ENCODE data around the gene SLMAP.
"Not testable (repeated sequence)": the region's sequence is repeated elsewhere in the genome, so short reads cannot be mapped to it uniquely, and the experiment has no call there.

Gene SLMAP

DNA sequence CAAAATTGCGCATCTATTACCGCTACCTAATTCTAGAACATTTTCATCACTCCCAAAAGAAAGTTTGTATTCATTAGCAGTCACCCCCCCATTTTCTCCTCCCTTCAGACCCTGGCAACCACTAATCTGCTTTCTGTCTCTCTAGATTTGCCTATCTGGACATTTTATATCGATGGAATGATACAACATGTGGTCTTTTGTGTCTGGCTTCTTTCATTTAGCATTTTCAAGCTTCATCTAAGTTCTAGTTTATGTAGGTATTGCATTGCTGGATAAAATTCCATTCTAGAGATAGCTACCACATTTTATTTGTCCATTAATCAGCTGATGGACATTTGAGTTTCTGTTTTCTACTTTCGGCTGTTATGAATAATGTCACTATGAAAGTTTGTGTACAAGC is 38.4 kb downstream of the SLMAP start:
- no peak for DNase-seq

DNA sequence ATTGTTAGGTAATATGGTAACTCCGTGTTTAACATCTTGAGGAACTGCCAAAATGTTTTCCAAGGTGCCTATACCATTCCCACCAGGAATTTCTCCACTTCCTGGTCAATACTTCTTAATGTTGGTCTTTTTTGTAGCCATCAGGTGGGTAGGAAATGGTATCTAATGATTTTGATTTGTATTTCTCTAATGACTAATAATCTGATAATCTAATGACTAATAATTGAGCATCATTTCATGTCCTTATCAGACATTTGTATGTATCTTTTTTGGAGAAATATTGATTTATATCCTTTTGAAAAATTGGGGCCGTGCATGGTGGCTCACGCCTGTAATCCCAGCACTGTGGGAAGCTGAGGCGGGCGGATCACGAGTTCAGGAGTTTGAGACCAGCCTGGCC is 38.8 kb downstream of the SLMAP start:
- DNase-seq, result no peak

DNA sequence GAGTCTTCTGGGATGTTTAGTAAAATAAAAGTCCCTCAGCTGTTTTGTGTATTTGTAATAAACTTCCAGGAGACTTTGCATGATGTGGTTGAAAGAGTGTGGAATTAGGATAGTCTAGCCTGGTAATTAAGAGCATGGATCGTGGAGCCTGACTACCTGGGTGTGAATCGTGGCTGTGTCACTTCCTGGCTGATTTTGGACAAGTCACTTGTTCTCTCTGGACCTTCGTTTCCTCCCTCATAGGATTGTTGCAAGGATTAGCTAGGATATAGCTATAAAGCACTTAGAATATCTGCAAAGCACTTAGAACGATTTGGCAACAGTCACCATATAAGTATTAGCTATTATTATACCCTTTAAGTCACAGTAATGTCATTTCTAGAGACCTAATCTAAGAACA is 40.2 kb downstream of the SLMAP start:
- DNase-seq, result no peak

DNA sequence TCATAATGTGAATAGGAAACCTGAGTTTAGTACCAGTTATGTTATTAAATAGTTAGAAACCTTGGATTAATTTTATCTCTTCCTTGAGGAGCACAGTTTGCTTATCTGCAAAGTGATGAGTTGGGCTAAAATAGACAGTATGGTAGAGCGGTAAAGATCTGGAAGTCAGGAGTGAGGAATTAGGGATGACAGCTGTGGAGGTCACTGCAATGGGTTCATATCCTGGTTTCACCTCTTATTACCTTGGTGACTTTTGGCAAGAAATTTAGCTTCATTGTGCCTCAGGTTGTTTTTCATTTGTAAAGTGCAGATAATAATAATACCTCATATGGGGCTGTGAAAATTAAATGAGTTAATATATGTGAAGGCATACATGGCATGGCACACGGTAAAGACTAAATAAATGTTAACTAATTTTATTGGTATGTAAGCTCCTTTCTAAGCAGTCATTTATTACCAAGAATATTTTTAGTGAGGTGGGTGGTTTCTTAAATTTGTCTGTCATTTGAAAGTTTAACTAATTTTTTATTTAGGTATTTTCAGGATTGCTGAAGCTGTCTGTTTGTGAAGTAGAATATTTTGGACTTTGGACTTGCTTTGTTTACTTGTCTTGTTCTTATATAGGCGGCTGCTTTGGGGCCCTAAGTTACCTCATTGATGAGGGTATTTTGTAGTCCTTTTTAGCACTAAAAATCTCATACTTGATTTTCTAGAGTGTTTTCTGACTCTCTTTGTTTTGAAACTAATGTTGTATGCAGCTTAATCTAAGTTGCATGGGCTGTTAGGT is 41.8 kb downstream of the SLMAP start:
- DNase-seq, result no peak

DNA sequence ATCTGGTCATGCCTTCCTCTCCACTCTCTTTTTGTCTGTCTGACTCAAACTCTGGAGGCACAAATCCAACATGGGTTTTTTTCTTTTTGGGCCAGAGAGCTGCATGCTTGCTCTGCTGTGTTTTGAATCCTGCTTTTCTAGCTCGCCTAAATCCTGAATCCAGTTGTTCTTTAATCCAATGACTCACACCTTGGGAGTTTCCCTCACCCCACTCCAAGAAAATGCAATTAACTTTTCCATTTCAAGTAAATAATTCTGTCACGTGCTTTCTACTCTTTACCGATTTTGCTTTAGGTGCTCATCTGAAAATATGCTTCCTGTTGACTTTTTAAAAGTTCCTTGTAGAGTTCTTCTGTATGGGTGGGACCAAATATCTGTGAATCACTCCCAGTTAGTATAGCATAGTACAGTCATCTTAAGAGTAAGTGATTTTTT is 47.6 kb downstream of the SLMAP start:
- DNase-seq, result no peak

DNA sequence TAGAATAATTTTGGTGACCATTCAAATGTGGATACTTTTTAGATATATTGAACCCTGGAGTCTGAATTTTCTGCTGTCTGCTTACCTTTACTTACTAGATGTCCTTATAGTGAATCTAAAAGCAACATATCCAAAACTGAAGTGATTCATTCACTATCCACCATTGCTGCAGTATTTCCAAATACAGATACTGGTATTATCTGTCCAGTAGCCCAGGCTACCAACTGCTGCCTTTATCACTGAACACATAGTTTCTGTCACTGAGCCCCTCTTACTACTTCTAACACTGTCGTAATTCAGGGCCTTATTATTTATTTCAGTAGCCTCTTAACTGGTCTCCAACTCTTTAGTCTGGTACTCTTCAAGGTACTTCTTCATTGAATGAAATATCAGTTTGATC is 49.2 kb downstream of the SLMAP start:
- DNase-seq, result peak; percentile 44

DNA sequence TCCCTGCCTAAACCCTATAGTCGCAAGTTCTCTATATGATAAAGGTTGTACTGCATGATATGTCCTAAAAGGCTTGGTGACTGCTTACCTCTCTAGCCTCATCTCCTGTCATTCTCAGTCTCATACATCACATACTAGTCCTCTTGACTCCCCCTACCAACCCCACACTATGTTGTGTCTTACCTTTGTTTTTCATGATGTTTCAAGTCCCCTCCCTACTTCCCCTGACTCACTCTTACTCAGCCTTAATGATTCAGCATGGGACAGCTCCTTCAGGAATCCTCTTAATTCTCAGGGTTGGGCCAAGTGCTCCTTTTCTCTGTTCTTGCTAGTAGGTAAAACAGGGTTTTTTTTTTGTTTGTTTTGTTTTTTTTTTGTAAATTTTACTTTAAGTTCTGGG is 49.6 kb downstream of the SLMAP start:
- DNase-seq, result peak; percentile 43

DNA sequence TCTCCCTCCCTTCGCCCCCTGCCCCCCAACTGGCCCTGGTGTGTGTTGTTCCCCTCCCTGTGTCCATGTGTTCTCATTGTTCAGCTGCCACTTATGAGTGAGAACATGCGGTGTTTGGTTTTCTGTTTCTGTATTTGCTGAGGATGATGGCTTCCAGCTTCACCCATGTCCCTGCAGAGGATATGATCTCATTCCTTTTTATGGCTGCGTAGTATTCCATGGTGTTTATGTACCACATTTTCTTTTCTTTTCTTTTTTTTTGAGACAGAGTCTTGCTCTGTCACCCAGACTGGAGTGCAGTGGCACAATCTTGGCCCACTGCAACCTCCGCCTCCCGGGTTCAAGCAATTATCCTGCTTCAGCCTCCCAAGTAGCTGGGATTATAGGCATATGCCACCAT is 50.1 kb downstream of the SLMAP start:
- DNase-seq, result not testable (repeated sequence)

DNA sequence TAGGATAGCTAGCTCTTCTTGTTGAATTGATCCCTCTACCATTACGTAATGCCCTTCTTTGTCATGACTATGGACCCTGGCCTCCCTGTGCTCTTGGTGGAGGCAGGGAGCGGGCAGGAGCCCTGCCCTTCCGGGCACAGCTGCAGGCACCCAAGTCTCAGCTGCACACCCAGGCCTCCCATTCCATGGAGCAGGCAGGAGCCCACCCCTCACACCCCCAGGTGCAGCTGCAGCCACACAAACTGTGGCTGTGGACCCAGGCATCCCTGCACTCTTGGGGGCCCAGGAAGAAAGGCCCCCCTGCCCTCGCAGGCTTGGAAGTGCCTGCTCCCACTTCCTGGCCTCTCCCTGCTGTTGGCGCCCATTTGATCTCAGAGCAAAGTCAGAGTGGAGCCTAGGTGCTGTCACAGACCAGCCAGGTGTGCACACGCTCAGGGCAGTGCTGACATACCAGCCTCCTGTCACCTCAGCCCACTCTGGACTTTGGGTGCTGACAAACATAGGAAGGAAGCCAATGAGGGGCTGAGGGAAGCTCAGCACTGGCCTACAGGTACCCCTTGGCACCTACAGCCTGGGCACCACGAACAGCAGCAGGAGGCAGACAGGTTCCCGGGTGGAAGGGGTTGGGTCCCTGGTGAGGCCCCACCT is 53.0 kb downstream of the SLMAP start:
- no peak for DNase-seq

DNA sequence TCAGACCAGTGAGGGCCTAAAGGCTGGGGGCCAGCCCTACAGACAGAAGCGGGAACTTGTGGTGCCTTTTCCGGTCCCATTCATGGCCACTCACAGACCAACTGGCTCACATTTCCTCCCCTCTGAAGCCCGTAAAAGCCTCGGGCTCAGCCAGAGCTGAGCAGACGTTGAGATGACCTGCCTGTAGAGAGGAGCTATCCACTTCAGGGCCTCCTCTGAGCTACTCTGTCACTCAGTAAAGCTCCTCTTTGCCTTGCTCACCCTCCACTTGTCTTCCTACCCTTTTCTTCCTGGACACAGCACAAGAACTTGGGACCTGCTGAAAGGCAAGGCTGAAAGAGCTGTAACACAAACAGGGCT is 53.5 kb downstream of the SLMAP start:
- no peak for DNase-seq

DNA sequence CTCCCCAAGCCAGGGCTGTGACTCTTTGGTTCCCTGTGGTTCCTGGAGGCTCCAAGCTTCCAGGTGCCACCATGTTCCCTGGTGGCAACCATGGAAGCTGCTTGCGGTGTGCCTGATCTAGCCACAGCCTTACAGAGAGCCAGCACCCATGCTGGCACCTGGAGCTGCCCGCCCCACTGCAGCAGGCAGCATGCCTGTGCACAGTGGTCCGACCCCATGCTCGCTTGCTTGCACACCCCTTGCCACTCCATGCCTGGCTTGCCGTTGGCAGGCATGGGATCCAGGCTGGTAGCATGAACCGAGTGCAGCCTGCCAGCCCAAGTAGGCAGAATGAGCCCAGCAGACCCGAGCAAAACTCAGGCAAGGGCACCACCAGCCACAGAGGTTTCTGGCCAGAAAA is 53.9 kb downstream of the SLMAP start:
- DNase-seq, result no peak

DNA sequence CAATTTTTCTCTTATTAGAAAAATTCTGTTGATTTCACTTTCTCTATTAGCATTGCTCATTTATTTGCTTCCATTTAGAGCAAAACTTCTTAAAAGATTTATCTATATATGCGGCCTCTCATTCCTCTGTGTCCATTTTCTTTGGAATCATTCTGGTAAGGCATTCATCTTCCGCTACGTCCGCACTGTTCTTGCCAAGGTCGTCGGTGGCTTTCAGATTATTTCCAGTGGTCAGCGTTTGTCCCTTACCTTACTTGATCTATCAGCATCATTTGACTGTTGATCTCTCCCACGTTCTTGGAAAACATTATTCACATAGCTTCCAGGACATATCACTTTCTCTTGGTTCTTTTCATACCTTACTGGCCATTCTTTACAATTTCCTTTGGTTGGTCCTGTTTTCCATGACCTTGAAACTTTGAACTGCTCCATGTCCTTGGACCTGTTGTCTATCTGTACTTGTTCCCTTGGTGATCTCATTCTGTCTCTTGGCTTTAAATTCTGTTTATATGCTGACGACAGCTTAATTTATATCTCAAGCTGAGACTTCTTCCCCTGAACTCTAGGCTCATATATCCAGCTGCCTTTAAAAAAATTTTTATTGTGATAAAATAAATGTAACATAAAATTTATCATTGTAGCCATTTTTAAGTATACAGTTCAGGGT is 54.5 kb downstream of the SLMAP start:
- DNase-seq, result no peak

DNA sequence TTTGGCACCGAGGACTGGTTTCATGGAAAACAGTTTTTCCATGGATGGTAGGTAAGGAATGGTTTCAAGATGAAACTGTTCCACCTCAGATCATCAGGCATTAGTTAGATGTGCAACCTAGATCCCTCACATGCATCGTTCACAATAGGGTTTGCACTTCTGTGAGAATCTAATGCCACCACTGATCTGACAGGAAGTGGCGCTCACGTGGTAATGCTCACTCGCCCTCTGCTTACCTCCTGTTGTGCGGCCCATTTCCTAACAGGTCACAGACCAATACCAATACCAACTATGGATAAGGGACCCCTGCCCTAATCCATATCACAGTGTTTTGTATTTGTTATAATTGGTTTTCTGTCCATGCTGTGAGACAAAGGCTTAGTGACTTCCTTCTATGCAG is 58.9 kb downstream of the SLMAP start:
- DNase-seq, result no peak

DNA sequence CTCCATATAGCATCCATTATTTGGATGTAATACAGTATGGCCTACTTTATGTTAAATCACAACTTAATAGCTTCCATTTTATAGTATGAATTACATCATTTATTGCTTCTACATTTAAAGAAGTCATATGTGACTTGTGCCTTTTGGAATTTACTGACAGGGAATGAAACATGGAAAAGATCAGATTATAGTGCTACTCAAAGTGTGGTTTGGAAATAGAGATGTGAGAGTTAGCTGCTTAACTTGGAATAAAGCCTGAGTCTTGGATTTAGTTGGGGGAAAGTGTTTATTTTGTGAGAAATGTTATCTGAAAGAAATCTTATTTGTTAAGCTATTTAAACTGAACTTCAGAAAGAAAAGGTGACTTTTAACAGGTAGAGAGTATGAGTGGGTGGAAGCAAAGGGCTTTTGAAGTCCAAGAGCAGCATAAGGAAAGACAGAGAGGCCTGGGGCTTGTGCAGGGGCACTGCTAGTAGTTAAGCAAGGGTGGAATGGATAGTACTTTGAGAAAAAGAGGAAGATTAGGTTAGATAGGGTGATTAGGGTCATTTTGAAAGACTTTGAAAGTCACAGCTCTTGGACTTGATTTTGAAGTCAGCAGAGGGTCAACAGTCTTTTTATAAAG is 60.5 kb downstream of the SLMAP start:
- no peak for DNase-seq

DNA sequence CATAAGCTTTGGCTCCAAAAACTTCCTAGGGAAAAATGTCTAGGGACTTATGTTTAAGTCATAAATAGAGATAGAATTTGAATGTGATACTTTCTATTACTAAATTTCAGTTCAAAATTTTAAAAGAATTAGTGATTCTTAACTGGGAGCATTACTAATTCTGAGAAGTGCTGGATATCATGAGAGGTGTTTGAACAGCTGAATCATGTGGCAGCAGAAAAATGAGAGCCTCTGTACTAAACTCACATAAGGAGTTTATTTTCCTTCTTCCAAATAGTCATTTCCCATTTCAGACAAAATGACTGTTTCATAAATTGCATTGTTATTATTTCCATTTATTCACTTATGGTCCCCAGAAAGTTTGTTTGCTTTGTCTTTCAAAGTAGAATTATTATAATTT is 62.7 kb downstream of the SLMAP start:
- no peak for DNase-seq

DNA sequence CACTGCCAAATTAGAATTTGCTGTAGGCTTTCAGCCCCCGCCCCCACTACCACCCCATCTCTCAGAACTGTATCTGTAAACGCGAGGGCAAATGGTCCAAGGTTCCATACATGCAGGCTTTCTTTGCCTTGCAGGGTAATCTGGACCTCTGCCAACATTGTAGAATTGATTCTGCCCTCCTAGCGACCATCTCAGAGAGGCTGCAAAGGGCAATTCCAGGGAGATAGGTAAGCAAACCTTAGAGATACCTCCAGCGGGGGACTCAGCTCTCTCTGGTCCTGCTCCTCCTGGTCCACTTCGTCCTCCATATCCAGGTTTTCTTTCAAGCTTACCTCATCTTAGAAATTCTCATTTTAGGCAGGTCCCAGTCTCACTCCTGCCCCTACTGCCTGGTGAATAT is 64.4 kb downstream of the SLMAP start:
- no peak for DNase-seq

DNA sequence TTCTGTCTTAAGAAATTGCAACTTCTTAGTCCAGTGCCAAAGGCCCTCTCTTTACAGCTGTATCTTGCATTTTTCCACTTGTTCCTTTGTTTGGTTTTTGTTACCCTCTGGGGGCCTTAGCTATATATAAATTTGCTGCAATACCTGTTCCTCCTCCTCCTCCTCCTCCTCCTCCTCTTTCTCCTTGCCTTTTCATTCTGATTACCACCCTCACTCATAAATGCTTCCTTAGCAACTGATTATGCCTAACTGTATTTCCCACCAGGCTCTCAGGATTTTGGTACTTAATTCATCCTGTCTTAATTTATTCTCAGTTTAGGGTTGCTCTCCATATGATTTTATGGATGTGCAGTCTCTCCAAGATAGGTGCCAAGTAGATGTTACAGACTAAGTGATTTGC is 65.7 kb downstream of the SLMAP start:
- DNase-seq, result no peak

DNA sequence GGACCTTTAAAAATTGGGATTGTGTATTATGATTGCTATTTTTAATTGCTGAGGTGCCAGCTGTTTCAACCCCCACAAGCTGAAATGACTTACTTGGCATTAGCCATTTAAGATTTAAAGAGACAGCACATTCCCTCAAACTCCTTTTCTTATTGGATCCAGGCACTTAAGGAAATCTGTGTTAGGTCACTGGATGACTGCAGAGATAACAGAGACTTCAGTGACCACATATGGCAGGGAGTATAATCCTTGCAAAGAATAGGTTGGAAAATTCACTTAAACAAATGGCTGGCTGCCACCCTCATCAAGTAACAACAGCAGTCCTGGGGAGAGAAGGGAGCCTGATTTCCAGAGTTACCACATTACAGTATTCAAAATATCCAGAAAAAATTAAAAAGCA is 66.6 kb downstream of the SLMAP start:
- no peak for DNase-seq

DNA sequence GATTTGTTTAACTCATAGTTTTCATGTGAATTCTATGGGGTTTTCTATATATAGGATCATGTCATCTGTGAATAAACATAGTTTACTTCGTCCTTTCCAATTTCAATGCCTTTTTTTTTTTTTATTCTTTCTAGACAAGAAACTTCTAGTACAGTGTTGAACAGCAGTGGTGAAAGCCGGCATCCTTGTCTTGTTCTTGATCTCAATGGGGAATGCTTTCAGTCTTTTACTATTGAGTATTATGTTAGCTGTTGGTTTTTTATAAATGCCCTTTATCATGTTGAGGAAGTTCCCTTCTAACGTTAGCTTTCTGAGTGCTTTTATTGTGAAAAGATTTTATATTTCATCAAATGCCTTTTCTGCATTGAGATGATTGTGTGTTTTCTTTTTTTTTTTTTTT is 69.0 kb downstream of the SLMAP start:
- DNase-seq, result no peak

DNA sequence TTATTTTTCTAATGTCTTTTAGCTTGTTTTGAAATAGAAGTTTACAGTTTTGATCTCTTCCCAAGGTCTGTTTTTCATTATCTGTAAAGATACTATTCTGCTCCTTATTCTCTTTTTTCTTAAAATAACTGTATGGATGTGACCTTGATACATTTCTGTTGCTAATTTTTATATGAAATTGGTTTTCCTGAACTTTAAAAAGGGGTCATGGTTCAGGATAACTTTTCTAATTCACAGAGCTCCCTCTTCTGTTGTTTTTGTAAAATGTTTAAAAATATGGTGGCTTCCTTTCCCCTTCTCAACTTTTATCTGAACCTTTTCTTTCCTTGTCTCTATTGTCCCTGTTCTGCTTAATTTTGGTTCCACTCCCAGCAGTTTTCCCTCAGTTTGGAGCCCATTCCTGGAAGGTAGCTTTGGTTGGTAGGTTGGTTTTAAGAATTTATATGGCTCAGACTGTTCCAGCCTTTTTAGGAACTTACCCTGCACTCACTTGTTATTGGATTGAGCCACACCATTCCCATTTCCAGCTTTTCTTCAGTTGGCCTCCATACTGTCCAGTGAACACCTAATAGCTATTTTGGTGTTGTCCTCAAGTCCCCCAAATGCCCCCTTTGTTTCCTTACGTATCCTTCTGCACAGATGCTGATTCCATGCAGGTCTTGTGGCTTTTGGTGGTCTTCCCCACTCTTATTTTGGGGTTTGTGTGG is 70.3 kb downstream of the SLMAP start:
- DNase-seq, result peak; percentile 27

DNA sequence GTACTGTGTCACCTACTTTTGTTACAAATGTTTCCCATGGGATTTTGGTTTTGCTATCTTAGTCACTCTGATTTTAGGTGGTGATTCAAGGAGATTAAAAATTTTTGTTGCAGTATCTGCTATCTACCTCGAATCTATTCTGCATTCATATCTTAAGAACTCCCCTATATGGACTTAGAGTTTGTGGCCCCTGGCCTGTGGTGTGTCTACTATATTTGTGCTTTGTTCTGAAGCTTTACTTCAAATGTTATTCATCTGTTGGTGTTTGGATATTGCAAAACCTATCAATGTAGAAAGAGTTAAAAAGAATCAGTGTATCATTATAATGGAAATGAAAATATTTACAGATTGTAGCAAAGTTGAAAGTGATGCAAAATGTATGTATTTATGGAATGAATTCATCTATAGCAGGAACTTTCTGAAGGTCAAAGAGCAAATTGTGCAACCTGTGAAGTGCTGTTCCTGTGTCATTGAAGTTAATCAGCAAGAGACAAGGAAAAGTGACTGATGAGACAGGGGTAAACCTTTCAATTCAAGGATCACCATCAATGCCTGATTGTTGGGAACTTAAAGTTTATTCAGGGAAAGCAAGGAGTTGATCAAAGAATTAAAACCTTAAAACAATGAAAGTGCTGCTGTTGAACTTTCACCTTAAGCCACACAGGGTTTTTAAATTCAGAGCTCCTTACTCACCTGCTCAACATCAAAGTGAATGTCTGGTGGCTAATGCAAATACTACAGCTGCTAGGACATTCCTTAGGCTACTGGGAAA is 71.0 kb downstream of the SLMAP start:
- no peak for DNase-seq

DNA sequence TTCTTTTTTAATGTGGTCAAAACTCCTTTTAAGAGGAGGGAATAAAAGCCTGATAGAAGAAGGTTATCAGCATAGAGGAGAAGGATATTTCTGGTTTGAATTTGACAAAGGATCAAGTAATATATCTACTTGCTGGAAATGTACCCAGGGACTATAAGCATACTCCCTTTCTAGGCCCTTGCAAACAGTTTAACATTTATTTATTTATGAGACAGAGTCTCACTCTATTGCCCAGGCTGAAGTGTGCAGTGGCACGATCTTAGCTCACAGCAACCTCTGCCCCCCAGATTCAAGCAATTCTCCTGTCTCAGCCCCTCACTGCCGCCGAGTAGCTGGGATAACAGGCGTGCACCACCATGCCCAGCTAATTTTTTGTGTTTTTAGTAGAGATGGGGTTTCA is 71.6 kb downstream of the SLMAP start:
- DNase-seq, result no peak
